ENCODE data around the gene NDUFB7. TPM values are rescaled to one million over a fixed set of nuclear protein-coding genes. Genes with fewer than 3 reads are reported as not detected.
"Not testable (repeated sequence)": the region's sequence is repeated elsewhere in the genome, so short reads cannot be mapped to it uniquely, and the experiment has no call there.

The NDUFB7 gene
- total RNA-seq, 1 donor from 2014 or later, result 137 TPM

DNA sequence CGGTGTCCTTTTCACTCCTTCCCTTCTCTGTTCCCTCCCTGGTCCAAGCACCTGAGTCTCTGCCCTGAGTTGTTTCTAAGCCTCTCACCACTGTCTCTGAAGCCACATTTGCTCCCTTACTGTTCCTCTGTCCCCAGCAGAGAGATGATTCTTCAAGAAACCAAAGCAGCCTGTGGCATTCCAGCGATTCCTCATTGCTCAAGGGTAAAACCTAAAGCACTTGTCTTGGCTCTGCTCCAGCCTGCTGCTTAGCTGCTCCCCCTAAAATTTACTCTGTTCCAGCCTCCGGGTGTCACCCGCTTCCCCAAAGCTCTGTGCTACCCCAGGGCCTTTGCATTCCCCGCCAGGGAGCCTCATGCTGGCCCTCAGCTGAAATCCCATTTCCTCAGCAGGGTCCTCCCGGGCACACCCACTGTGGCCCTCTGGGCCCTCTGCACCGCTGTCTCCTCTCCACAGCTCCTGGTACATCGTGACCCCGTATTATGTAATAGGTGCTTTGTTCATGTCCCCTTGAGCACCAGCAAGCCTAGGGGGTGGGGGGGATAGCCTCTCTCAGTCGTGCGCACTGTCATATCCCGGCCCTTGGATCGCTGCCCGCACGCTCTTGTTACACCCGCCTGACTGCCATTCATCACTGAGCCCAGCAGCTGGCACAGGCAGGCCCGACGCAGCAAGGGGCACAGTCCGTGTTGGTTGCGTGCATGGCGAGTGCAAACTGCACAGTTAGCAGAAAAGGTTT is 26.7 kb downstream of the NDUFB7 start:
- Mint-ChIP-seq H3K9me3 (no peaks in the 10 kb centered on the region), H3K27ac (peak overlapping the region; percentile 90), H3K4me1 (ENCODE audit: unreplicated experiment) (peaks cover 7% of the 10 kb centered on the region), H3K4me3 (no peak overlapping the region), H3K27me3 (no peaks in the 10 kb centered on the region), H3K36me3 (peaks cover 4% of the 10 kb centered on the region)
- DNase-seq (ENCODE audit: extremely low spot score, unreplicated experiment), result no peak
- TF ChIP-seq CTCF (conservative IDR thresholded peaks at IDR 0.05), result no peak

- Mint-ChIP-seq H3K9me3 (no peaks in the 10 kb centered on the region), H3K27me3 (no peaks in the 10 kb centered on the region), H3K36me3 (no peaks in the 10 kb centered on the region), H3K27ac (peak overlapping the region; percentile 90), H3K4me1 (ENCODE audit: unreplicated experiment) (peaks cover 7% of the 10 kb centered on the region), H3K4me3 (no peak overlapping the region)
- DNase-seq (ENCODE audit: extremely low spot score, unreplicated experiment), result no peak
- no peak for TF ChIP-seq CTCF (conservative IDR thresholded peaks at IDR 0.05)
These were observed 27.8 kb downstream of the NDUFB7 start for GRCh38 chr19:14544047-14544446.

DNA sequence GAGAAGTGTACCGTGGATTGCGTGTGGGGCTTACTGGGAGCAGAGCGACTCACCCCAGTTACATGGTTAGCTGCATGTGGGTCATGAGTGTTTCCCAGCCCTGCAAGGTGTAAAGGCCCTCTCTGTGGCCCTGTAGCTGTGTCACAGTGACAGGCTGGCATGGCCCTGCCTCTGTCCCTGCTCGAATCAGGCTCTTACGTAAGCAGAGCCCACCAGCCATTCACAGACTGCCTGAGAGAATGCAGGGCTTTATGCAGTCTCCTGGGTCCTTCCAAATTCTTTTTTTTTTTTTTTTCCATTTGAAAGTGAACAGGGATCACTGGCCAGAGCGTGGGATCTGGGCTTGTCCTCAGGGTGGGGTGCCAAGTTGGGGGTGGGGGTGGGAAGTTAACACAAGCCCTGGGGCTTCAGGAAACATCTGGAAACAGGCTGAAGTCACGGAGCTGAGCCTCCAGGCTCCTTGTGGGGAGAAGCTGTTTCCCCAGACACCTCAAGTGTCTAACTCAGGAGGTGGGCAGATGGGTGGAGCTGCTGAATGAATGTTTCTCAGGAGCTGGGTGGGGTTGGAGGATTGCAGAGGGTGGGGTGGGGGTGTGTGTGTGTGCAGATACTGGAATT is 29.0 kb downstream of the NDUFB7 start:
- no peak for DNase-seq (ENCODE audit: extremely low spot score, unreplicated experiment)
- H3K36me3 Mint-ChIP-seq, result no peaks in the 10 kb centered on the region

GRCh38 chr19:14541979-14542378 is 29.9 kb downstream of the NDUFB7 start:
- not testable (repeated sequence) for H3K27ac Mint-ChIP-seq; H3K36me3 Mint-ChIP-seq; H3K9me3 Mint-ChIP-seq; H3K4me3 Mint-ChIP-seq; H3K27me3 Mint-ChIP-seq; DNase-seq (ENCODE audit: extremely low spot score, unreplicated experiment); H3K4me1 Mint-ChIP-seq (ENCODE audit: unreplicated experiment)

More for the DNA sequence above, 29.0 kb downstream of the NDUFB7 start:
- no peak for TF ChIP-seq CTCF (conservative IDR thresholded peaks at IDR 0.05)
- no peaks in the 10 kb centered on the region for H3K9me3 Mint-ChIP-seq
- H3K4me1 Mint-ChIP-seq (ENCODE audit: unreplicated experiment), result peaks cover 7% of the 10 kb centered on the region
- H3K27ac Mint-ChIP-seq, result peak overlapping the region; percentile 91
- H3K27me3 Mint-ChIP-seq, result no peaks in the 10 kb centered on the region
- no peak overlapping the region for H3K4me3 Mint-ChIP-seq

DNA sequence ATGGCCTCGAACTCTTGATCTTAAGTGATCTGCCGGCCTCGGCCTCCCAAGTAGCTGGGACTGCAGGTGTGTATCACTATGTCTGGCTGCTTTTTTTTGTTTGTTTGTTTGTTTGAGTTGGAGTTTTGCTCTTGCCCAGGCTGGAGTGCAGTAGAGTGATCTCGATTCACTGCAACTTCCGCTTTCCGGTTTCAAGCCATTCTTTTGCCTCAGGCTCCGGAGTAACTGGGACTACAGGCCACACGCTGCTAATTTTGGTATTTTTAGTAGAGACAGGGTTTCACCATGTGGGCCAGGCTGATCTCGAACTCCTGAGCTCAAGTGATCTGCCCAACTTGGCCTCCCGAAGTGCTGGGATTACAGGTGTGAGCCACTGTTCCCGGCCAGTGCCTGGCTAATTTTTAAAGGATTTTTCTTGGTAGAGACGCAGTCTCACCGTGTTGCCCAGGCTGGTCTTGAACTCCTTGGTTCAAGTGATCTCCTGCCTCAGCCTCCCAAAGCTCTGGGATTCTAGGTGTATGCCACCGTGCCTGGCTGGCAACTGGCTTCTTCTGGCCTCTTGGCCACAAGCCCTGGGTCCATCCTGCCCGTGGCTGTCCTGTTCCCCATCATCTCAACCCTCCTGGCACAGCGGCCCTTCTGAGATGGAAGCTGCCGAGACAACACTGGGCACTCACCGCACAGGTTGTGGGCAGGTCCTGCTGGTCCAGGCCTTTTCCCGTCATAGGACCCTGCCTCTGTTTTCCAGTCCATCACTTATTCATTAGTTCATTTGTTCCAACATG is 30.9 kb downstream of the NDUFB7 start:
- DNase-seq (ENCODE audit: extremely low spot score, unreplicated experiment), result no peak
- Mint-ChIP-seq H3K4me1 (ENCODE audit: unreplicated experiment) (peaks cover 11% of the 10 kb centered on the region), H3K36me3 (no peaks in the 10 kb centered on the region), H3K9me3 (no peaks in the 10 kb centered on the region), H3K27ac (peak overlapping the region; percentile 73), H3K4me3 (no peak overlapping the region), H3K27me3 (no peaks in the 10 kb centered on the region)
- no peak for TF ChIP-seq CTCF (conservative IDR thresholded peaks at IDR 0.05)

All from type B pancreatic cell (in vitro differentiated cells).